Measurements from ENCODE around the gene ST6GALNAC1. TPM values are rescaled to one million over a fixed set of nuclear protein-coding genes. Genes with fewer than 3 reads are reported as not detected.

The ST6GALNAC1 gene
- polyA plus RNA-seq, 1 donor (not counting 4 experiments of a cell fraction or from before 2014, with no cell fraction given), result 0.46 TPM

- Histone ChIP-seq H3K4me2 (ENCODE audit: control insufficient read depth, extremely low read depth, insufficient read depth, low read depth, low read length) (peak overlapping the region; percentile 73), H3K27ac (ENCODE audit: control insufficient read depth, insufficient read depth, low read length) (peak overlapping the region; percentile 92), H3K4me3 (ENCODE audit: control insufficient read depth in 2 of 3, extremely low read depth in 1 of 3, insufficient read depth in 2 of 3, low read depth in 1 of 3, low read length in 3 of 3) (no peak overlapping the region), H3K9ac (ENCODE audit: control insufficient read depth, extremely low read depth, insufficient read depth, low read length) (peak overlapping the region; percentile 31), H3K9me1 (ENCODE audit: control insufficient read depth, extremely low read depth, insufficient read depth, low read length) (no peaks in the 10 kb centered on the region), H4K20me1 (ENCODE audit: control insufficient read depth, extremely low read depth, insufficient read depth, low read length) (no peaks in the 10 kb centered on the region), H3K36me3 (ENCODE audit: control insufficient read depth in 2 of 2, extremely low read depth in 1 of 2, insufficient read depth in 2 of 2, low read length in 2 of 2) (no peaks in the 10 kb centered on the region), H2AFZ (ENCODE audit: control insufficient read depth, low read length) (peak overlapping the region; percentile 6), H3K27me3 (ENCODE audit: control insufficient read depth, extremely low read depth, insufficient read depth, low read length) (no peaks in the 10 kb centered on the region), H3K9me3 (ENCODE audit: control insufficient read depth, low read depth, low read length) (no peaks in the 10 kb centered on the region), H3K4me1 (ENCODE audit: control insufficient read depth, extremely low read depth, insufficient read depth, low read length) (peaks cover 50% of the 10 kb centered on the region), H3K79me2 (ENCODE audit: control insufficient read depth, insufficient read depth, low read length) (no peaks in the 10 kb centered on the region)
- FAIRE-seq (no peak), DNase-seq (ENCODE audit: low read depth, low spot score) (no peak)
- dilution Hi-C loops (cut with MboI; ENCODE audit: extremely low pct_ligation_motif_present, low sequenced_read_pairs), result no loop called here
- no peak for TF ChIP-seq EZH2 (IDR thresholded peaks at IDR 0.05; ENCODE audit: low read length)
- TF ChIP-seq, protein P1, sequence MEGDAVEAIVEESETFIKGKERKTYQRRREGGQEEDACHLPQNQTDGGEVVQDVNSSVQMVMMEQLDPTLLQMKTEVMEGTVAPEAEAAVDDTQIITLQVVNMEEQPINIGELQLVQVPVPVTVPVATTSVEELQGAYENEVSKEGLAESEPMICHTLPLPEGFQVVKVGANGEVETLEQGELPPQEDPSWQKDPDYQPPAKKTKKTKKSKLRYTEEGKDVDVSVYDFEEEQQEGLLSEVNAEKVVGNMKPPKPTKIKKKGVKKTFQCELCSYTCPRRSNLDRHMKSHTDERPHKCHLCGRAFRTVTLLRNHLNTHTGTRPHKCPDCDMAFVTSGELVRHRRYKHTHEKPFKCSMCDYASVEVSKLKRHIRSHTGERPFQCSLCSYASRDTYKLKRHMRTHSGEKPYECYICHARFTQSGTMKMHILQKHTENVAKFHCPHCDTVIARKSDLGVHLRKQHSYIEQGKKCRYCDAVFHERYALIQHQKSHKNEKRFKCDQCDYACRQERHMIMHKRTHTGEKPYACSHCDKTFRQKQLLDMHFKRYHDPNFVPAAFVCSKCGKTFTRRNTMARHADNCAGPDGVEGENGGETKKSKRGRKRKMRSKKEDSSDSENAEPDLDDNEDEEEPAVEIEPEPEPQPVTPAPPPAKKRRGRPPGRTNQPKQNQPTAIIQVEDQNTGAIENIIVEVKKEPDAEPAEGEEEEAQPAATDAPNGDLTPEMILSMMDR (optimal IDR thresholded peaks at IDR 0.05 in 1 of 3, IDR thresholded peaks at IDR 0.05 in 1 of 3, conservative IDR thresholded peaks at IDR 0.05 in 1 of 3; ENCODE audit: extremely low read depth in 1 of 3, insufficient read depth in 2 of 3, low read length in 3 of 3), result no peak
Observed at GRCh38 chr17:76601065-76601464, 42.5 kb downstream of the ST6GALNAC1 start.

GRCh38 chr17:76599694-76600460, 43.7 kb downstream of the ST6GALNAC1 start:
- Histone ChIP-seq H2AFZ (ENCODE audit: control insufficient read depth, low read length) (peak overlapping the region; percentile 5), H3K36me3 (ENCODE audit: control insufficient read depth in 2 of 2, extremely low read depth in 1 of 2, insufficient read depth in 2 of 2, low read length in 2 of 2) (no peaks in the 10 kb centered on the region), H3K4me3 (ENCODE audit: control insufficient read depth in 2 of 3, extremely low read depth in 1 of 3, insufficient read depth in 2 of 3, low read depth in 1 of 3, low read length in 3 of 3) (no peak overlapping the region), H3K4me1 (ENCODE audit: control insufficient read depth, extremely low read depth, insufficient read depth, low read length) (peaks cover 50% of the 10 kb centered on the region), H3K79me2 (ENCODE audit: control insufficient read depth, insufficient read depth, low read length) (no peaks in the 10 kb centered on the region), H3K27me3 (ENCODE audit: control insufficient read depth, extremely low read depth, insufficient read depth, low read length) (no peaks in the 10 kb centered on the region), H3K27ac (ENCODE audit: control insufficient read depth, insufficient read depth, low read length) (peak overlapping the region; percentile 92), H4K20me1 (ENCODE audit: control insufficient read depth, extremely low read depth, insufficient read depth, low read length) (no peaks in the 10 kb centered on the region), H3K9ac (ENCODE audit: control insufficient read depth, extremely low read depth, insufficient read depth, low read length) (peak overlapping the region; percentile 0), H3K4me2 (ENCODE audit: control insufficient read depth, extremely low read depth, insufficient read depth, low read depth, low read length) (peak overlapping the region; percentile 6), H3K9me3 (ENCODE audit: control insufficient read depth, low read depth, low read length) (no peaks in the 10 kb centered on the region), H3K9me1 (ENCODE audit: control insufficient read depth, extremely low read depth, insufficient read depth, low read length) (no peaks in the 10 kb centered on the region)
- dilution Hi-C loops (cut with MboI; ENCODE audit: extremely low pct_ligation_motif_present, low sequenced_read_pairs), result no loop called here
- FAIRE-seq (peak; percentile 61), DNase-seq (ENCODE audit: low read depth, low spot score) (no peak)
- TF ChIP-seq, protein P1 (optimal IDR thresholded peaks at IDR 0.05 in 1 of 3, IDR thresholded peaks at IDR 0.05 in 1 of 3, conservative IDR thresholded peaks at IDR 0.05 in 1 of 3; ENCODE audit: extremely low read depth in 1 of 3, insufficient read depth in 2 of 3, low read length in 3 of 3), result no peak
- no peak for TF ChIP-seq EZH2 (IDR thresholded peaks at IDR 0.05; ENCODE audit: low read length)
